ENCODE measurements around the gene MTERF4.

Gene MTERF4

GRCh38 chr2:241048149-241048948 lies 53.7 kb downstream of the MTERF4 start:
- DNase-seq: no peak

GRCh38 chr2:241047253-241048010 lies 54.7 kb downstream of the MTERF4 start:
- no peak for DNase-seq
